Smooth muscle cell of the brain vasculature (primary cell): ENCODE results near the gene ZRANB1.

Source experiments
- DNase-seq: peaks from one replicate; pipeline ENCODE4 v3.0.0-alpha.2; 2012; ENCODE audit warnings: low read depth, low spot score

Gene ZRANB1

DNA sequence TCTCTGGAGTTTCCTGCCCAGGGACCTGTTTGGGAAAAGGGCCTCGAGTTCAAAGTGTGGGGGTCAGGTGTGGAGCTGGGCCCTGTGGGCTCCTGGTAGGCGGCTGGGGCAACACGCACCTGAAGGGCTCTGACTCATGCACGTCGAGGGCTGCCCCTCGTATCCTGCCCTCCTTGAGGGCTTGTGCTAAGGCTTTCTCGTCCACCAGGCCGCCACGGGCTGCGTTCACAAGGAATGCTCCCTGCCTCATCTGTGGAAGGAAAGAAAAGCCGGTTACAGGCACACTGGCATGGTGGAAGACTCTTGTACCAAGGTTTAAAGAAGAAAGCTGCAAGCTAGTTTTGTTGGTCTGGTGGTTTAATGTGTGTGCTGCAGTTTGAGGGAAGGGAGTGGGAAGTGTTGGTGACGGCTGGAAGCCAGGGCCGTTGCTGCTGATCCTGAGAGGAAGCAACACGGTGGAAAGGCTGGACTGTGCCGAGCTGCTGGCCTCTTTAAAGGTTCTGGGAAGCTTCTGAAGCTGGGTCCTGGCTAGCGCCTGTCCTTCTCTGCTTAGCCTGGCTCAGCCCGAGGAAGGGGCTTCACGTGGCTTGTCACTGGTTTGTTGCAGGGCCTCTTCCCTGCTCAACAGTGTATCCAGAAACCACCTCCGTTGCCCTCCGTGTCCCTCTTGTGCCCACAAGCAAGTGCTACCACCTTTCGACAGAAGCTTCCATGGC, 52.0 kb downstream of the ZRANB1 start:
- DNase-seq = no peak

DNA sequence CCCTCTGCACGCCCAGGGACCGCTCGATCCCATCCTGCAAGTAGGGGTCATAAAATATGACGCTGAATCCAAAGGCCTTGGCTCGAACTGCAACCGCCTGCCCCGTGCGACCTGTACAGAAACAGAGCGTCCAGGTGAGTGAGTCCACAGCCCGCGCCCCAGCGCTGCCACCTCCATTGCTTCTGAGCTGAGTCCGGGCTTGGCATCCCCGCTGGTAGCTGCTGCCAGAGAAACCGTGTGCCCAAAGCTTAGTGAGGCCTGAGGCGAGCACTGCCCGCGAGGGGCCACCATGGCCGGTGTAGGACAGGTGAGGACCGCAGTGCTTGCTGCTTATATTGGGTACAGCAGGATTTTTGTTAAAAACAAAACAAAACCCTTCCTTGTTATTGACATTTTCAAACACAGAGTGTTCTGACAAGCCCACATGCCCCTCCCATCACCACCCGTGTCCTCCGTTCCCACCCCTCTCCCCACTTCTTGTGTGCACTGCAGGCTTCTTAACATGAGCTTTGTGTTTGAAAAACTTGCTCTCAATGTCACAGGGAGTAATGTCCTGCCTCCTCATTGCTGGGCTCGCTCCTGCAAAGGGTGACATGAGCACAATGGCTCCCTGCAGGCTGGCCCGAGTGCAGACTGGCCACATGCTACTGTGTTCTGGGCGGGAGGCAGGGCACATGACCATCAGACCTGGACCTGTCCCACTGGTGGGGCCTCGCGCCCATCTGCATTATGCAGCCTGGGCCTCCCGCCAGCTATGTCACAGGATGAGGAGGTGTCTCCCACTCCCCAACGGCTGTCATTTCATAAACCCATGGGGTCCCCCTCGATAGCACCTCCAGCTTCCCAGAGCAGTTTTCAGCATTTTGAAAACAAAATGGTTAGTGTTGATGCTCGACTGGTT, 52.9 kb downstream of the ZRANB1 start:
- DNase-seq = no peak

DNA sequence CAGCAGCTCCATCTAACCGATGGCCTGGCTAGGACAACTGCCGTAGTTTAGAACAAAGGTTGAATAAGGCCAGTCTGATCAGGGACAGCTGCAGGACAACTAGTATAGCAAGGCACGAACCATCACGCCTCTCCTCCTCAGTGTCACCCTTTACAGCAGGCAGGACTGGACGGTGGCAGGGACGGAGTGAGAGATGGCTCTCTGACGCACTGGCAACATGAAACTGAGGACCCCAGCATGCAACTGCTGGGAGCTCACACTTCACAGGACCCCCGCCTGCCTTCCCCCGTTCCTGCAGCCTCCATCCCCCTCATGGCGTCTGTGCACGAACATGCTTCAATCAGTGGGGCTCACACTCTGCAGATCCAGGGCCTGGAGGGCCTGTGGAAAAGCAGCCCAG, 53.7 kb downstream of the ZRANB1 start:
- DNase-seq = no peak

DNA sequence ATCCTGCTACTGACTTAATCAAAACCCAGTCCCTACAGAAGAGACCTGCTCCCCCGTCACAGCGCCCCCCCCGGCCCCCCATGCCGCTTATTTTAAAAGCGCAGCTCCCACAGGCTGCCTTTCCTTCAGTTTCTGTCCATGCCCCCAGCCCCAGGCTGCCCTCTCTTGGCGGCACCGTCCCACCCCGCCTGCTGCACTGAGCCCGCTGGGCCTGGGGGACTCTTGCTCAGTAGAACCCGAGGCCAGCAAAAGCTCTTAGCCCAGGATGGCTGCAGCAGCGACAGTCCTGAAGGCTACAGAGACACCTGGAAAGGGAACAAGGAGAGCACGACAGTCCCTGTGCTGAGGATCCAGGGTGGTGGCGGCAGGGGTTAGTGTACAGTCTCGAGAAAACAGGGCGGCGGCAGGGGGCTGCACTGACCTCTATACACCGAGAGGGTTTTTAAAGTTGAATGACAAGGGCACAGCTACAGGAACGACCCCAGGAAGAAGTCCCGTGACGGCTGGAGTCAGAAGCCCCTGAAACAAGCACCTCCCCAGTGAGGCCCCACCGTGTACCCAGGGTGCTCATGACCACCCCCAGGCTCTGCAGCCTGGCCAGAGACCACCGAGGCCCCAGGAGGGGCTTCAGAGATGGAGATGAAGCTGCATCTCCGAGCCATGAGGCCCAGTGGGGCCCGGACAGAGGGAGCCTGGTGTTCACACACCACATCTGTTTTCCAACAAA, 54.4 kb downstream of the ZRANB1 start:
- DNase-seq = no peak

DNA sequence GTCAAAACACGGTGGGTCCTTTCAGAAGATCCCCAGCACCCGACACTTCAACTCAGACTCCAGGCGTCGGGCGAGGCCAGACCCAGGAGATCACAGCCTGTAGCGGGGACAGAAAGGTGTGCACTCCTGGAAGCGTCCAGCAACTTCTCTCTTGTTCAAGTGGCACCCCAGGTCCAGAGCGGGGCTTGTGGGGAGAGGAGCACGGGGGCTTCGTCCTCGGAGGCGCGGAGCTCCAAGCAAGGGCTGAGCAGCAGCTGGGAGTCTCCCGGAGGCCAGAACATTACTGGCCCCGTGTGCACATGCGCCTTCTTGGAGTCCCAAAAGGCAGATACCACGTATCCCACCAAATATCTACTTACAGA, 54.9 kb downstream of the ZRANB1 start:
- no peak for DNase-seq

DNA sequence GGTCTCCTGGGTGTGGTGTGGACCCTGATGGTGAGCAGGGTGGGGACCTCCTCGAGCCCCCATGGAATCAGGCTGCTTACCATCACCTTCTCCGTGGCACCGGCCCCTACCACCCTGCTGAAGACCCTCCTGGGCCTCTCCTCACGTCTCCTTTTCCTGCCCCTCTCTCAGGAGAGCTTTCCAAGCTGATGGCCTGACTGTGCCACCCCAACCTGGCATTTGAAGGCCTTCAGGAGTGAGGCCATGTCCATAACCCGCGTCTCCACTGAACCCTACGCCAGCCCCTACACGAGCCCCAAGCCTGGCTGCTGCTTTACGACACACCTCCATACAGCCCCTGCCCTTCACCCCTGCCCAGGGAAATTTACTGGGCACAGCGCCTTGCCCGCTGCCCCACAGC, 55.4 kb downstream of the ZRANB1 start:
- DNase-seq = no peak

DNA sequence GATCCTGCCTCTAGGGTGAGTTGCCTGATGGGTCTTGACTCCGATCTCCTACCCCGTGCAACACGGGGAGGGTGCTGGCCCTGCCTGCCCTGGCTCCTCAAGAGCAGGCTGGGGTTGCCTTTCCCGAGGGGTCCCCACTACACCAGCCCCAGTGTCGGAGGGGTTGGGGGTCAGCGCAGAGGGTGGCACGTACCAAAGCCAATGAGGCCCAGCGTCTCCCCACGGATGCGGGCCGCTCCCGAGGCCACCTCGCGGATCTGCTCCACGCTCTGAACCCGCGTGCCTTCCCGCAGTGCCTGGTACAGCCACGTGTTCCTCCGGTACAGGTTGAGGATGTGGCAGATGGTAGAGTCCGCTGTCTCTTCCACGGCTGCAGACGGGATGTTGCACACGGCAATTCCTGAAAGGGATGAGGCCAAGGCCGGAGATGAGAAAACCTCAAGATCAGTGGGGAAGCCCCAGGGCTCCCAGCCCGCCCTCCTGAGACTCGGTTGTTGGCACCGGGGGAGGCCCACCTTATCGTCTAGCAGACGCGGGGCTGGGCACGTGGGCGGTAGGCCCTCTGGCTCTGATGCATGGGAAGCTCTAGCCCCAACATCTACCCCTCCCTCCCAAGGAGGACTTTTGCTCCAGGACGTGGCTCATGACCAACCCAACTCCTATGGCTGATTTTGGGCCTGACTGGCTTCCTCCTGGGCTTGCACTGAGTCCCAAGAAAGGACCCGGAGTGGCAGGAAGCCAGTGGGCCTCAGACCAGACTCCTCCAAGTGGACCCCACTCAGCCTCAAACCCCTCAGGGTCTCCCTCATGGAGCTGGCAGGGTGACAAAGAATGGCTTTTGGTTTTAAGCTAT, 56.1 kb downstream of the ZRANB1 start:
- no peak for DNase-seq

DNA sequence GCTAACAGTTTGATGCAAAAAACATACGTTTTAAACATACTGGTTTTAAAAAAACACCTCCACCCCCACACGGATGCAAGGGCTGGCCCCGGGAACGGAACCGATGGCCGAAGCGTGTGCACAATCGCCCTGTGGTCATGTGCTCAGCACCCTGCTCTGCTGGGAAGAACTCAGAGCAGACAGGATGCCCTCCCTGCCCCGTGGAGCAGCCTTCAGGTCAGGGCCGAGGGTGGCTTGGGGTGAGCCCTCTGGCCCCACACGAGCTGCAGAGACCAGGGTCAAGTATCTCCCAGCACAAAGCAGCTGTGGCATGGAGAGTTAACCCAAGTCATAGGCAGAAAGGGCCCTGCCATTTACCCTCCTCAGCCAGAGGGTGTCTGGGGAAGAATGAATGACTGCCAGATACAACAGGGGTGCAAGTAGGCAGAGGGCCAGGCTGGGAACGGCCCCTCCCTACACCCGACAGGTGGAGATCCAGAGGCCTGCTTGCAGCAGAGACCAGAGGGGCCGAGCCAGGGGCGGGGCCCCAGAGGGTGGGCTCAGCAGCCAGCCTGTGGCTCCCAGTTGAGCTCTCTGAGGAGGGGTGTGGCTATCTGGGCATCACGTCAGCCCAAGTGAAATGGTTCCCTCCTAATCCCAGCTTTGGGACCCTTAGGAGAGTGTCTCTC, 56.8 kb downstream of the ZRANB1 start:
- no peak for DNase-seq

DNA sequence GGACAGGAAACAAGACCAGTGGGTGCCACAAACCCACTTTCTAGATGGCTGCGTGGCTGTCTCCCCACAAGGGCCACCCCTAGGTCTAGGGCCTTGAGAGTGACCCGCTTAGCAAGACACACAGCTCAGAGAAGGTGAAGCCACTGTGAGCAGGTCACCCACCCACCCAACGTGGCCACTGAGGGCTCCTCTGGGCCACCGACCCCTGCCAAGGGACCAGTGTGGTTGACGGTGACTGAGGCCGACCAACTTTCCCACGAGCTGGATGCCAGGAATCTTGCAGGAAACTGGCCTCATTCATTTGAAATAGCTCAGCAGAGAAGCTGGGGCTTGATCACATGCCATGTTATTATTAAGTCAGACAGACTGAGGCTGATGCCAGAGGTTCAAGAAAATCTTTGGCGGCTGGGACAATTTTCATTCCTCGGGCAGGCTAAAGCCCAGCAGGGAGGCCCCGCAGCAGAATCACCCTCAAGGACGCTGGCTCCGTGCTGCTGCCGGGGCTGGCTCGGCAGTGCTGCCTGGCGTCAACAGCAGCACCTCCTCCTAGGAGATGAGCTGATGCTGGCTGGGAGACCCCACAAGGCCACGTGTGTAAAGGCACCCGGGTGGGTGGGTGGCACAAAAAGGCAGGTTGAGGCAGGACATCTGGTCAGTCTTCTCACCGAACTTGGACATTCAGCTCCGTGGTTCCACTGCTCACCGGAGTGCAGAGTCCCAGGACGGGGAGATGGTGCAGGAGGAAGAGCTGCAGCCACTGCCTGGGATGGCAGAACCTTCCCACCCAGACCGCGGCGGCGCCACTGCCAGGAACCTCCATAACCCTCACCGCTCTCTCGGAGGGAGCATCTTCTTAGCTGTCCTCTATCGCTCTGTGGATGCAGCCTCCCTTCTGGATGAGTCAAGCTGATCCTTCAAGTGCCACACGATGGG, 57.8 kb downstream of the ZRANB1 start:
- DNase-seq = no peak

DNA sequence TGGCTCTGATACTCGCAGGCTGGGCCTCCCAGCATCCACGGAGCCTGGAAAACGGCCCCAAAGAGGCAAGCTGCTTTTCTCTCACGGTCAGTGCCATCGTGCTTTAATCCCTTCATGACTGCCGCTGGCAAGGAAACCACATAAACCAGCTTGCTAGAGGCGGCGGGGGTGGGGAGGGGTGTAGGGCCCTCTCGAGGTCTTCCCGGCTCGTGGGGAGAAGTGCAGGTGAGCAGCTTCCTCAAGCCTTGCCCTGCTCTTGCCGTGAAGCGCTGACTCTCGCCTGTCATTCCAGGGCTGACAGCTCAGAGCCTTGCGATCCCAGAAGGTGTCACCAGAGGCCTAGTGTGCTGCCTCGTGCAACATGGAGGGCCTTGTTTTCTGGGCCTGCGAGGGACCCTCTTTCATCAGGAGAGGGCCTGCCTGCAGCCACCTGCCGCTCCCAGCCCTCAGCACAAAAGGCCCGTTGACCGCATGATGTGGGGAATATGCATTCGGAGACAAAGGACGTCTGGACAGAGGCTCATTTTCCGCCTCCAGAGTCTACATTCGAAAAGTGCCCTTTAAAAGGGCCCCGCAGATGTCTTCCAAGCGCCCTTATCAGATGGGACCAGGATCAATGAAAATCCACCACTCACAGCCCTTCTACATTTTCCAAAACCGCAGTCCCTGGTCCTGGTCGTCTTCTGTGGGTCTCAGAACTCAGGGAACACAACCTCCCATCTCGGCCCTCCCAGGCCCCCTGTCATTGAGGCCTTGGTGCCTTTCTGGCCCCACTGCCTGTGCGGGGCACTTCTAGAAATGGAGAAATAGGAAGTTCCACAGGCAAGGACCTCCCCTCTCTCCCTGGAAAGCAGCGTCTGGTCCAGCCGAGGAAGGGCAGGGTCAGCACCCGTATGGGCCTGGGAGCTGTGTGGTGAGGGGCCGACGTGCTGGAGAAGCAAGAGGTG, 58.7 kb downstream of the ZRANB1 start:
- no peak for DNase-seq

DNA sequence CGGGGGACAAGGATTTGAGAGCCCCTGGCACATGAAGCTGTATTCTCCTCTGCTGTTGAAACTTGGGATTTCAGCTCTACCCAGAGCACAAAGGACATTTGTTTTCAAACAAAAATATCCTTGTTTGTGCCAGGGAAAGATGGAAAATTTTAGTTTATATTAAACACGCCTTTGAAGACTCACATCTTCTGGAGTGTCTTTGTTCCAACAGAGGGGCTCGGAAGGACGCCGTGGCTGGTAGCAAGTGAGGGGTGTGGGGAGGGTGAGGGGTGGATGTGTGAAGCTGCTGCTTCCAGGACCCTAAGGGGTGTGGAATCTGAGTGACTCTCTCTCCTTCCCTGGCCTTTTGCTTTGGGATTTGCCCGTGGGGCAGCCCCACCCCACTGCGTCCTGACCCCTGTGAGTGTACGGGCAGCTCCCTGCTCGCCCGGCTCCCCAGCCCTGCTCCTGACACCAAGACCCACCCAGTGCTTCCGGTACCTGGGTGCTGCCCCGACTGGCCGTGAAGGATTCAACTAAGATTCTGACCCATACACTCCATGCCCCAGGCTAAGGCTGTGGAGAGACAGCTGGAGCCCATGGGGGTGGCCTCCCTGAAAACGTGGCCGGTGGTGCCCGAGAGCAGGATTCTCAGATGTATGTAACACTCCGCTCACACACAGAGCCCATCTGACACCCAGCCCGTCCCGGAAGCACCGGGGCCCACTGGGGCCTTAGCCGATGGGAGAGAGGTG, 59.6 kb downstream of the ZRANB1 start:
- no peak for DNase-seq

DNA sequence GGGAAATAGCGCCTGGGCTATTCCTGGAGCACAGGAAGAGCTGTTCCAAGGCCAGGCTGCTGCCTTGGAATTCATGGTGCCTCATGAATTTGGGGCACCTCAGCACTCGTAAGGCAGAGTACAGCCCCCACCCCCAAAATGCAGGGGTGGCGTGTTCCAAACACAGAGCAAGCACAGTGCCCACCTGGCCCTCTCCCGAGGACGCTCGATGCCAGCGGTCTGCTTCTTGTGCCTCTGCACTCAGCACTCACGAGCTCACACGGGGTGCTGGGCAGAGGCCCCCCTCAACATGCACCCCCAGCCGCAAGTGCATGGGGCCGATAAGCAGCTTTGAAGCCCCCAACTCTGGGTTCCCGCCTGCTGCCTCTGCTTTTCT, 60.1 kb downstream of the ZRANB1 start:
- DNase-seq = no peak

DNA sequence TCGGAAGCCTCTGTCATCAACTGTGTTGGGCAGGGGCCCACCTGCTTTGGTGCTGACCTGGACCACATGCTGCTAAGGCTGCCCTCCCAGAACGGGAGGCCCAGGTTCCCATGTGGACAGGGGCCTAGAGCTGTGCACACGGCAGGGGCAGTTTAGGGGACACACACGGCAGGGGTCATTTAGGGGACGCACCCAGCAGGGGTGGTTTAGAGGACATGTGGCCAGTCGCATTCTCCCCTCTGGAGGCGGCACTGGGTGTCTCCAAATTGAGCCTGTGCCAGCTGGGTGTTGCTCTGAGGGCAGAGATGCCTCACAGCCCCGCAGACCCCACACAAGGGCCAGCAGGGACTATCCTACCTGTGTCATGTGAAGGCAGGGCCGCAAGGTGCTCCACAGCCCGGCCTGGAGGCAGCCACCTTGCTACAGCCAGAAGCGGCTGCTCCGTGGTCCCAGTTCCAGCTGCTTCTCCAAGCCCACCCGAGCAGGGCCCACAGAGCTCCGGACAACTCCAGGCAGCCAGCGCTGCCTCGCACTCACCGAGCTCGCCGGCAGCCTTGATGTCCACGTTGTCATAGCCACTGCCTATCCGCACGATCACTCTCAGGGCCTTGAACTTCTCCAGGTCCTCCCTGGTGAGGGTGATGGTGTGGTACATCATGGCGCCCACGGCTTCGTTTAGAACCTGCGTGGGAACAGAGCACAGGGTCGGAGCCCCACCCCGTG, 60.7 kb downstream of the ZRANB1 start:
- DNase-seq = no peak

DNA sequence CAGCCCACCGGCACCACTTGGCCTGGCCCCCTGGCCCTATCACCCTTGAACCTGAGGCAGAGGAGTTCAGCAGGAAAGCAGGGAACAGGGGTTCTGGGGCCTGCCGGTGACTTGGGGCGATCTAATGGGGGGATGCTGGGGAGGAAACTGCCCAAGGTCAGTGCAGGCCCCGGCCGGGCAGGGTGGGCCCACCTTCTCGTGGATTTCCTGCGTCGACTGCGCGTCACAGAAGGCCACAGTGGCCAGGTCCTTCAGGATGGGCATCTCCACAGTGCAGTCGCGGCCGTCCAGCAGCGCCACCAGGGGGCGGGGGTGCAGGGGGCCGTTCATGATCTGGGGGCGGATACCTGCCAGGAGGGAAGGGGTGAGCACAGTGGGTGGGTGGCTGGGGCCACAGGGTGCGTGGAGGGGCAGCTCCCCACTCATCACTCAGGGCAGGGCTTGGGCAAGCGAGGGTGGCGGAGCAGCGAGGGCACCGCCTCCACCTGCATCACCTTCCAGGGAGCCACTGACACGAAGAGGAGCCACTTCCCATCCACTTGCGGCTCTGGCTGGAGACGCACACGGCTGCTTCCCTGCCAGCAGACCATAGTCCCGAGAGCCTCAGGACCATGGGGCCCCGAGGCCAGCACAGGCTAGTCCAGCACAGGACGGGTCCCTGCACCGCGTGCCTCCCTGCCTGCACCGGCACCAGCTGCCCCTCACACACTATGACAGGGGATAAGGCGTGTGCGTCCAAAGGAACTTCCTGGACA, 61.4 kb downstream of the ZRANB1 start:
- no peak for DNase-seq

DNA sequence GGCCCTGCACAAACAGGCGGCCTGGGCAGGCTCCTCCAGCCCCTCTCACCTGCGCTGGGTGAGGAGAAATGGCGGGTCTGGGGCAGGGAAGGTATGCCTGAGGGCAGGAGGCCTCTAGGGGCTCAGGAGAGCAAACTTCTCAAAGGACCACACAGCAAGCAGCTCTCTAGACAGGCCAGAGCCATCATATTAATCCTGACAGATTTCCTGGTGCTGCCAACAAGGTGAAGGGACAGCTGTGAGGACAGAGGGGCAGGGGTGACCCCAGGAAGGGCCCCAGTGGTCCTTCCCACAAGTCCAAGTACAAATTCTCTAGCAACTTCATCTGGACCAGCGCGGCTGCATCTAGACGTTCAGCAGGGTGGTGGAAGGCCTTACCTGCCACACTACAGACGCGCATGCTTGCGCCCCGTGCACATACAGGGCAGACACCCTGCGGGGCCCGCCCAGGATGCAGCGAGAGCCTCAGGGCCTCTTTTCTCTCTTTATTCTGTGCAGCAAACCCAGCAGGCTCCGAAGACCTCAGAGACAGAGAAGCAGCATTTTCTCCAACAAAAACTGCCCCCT, 62.1 kb downstream of the ZRANB1 start:
- no peak for DNase-seq

DNA sequence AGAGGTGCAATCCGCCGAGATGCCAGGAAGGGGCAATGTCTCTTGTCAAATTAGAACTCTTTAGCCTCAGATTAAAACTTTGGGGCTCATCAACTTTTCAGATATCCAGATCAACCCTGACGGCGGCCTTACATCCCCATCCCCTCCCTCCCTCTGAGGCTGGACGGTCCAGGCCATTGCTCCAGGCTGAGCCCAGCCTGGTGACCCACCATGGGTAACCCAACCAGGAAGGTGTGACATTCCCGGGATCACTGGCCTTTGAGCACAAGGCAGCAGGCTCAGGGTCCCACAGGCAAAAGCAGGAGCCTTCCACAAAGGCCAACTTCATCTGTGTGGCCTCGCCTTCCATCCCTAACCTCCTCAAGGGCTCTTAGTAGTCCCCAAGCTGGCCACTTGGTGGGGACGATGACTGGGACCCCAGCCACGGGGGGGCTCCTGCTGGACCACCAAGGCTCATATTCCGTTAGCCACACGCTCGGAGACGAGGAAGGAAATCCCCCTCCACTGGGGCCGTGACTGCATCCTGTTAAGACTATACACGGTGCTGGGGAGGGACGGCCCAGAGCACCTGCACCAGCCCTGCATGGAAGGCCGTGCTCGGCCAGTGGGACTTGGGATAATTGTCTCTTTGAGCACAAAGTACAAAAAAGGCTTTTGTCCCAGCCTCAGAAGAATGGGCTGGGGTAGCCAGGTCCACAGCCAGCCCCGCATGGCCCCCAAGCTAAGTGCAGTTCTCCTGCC, 62.8 kb downstream of the ZRANB1 start:
- no peak for DNase-seq
